Tibial nerve (tissue), 4 donors: ENCODE measurements around the gene PSTPIP2. TPM values are rescaled to one million over a fixed set of nuclear protein-coding genes. Genes with fewer than 3 reads are reported as not detected.

Experiments used
- DNase-seq, 2 donors: peaks; one replicate each; pipeline ENCODE4 v3.0.0-alpha.2; 2019; ENCODE audit warnings: low spot score in 2 of 2
- H3K27ac ChIP-seq, 4 donors: fragments of 200-600 bp; sonication (generic) in 3 of 4; one replicate each; pipeline ENCODE4 v1.5.1; 2017 to 2019; ENCODE audit warnings: mild to moderate bottlenecking in 1 of 4
- H3K27me3 ChIP-seq, 2 donors: fragments of 200-600 bp; sonication (generic) in 1 of 2; one replicate each; pipeline versions ENCODE4 v1.5.1 to v1.6.0; 2017 to 2019
- H3K36me3 ChIP-seq, 3 donors: fragments of 200-600 bp; sonication (generic); one replicate each; pipeline ENCODE4 v1.5.1; 2018 to 2019
- H3K4me1 ChIP-seq, 4 donors: fragments of 200-600 bp; sonication (generic) in 3 of 4; one replicate each; pipeline ENCODE4 v1.5.1; 2017 to 2019
- H3K4me3 ChIP-seq, 4 donors: fragments of 200-600 bp; sonication (generic) in 3 of 4; one replicate each; pipeline ENCODE4 v1.5.1; 2017 to 2019; ENCODE audit warnings: mild to moderate bottlenecking in 1 of 4, moderate library complexity in 1 of 4
- H3K9me3 ChIP-seq, 4 donors: fragments of 200-600 bp; sonication (generic) in 3 of 4; one replicate each; pipeline ENCODE4 v1.5.1; 2017 to 2019
- EP300 ChIP-seq, 2 donors: sonication (generic); formaldehyde crosslinking; IDR thresholded peaks; one replicate each; pipeline ENCODE4 v1.6.1; 2017; ENCODE audit warnings: antibody characterized with exemption in 2 of 2, mild to moderate bottlenecking in 1 of 2
- POLR2A ChIP-seq, 2 donors: fragments of 450-650 bp; IDR thresholded peaks; one replicate each; pipeline ENCODE4 v1.6.1; 2017; ENCODE audit warnings: antibody characterized with exemption in 2 of 2, mild to moderate bottlenecking in 2 of 2, moderate library complexity in 2 of 2
- WGBS, 2 donors: methylation state at CpG; one replicate each; pipeline ENCODE4 v1.1.5; 2018; 5-methylcytosine and 5-hydroxymethylcytosine counted together
- total RNA-seq, 4 donors: library from RNA; depleted of rRNA; stranded (reverse); fragments of >200 nt; gene quantifications; one replicate each; pipeline ENCODE4 v1.1.0, GENCODE V29; 2016
- TF ChIP-seq, protein P1 (sequence below), 5 experiments: fragments of 200-600 bp in 3 of 5; fragments of 450-650 bp in 2 of 5; sonication (generic) in 3 of 5; IDR thresholded peaks; one replicate each; pipeline ENCODE4 v1.5.1; 2016 to 2019; ENCODE audit warnings: antibody characterized with exemption in 5 of 5, mild to moderate bottlenecking in 3 of 5, moderate library complexity in 2 of 5

Gene PSTPIP2
- total RNA-seq, 4 donors from 2014 or later = 5.4 to 9.9 (median 7.1) TPM

DNA sequence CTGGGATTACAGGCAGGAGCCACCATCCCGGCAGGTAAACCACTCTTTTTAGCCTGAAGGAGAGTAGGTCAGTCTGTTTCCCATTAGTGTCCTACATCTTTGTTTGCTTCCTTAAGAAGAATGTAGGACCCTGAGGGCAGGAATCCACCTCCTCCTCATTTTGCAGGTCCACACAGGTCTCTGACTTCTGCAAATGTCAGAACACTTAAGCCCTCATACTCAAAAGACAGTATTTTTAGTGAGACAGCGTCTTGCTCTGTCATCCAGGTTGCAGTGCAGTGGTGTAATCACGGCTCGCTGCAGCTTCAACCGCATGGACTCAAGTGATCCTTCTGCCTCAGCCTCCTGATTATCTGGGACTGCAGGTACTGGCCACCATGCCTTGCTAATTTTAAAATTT, 9.3 kb downstream of the PSTPIP2 start:
- Histone ChIP-seq H3K9me3 (peaks cover 0 to 4% (median 0%) of the 10 kb centered on the region in 4 donors), H3K36me3 (no peaks in the 10 kb centered on the region), H3K4me1 (no peaks in the 10 kb centered on the region), H3K27ac (no peak overlapping the region), H3K27me3 (no peaks in the 10 kb centered on the region), H3K4me3 (no peak overlapping the region)
- WGBS, 2 donors = 87 to 91% methylated on average over 5 of the region's 5 CpGs
- DNase-seq = no peak
- TF ChIP-seq EP300 (IDR thresholded peaks at IDR 0.05) (no peak), POLR2A (IDR thresholded peaks at IDR 0.05) (no peak)
- TF ChIP-seq, protein P1, sequence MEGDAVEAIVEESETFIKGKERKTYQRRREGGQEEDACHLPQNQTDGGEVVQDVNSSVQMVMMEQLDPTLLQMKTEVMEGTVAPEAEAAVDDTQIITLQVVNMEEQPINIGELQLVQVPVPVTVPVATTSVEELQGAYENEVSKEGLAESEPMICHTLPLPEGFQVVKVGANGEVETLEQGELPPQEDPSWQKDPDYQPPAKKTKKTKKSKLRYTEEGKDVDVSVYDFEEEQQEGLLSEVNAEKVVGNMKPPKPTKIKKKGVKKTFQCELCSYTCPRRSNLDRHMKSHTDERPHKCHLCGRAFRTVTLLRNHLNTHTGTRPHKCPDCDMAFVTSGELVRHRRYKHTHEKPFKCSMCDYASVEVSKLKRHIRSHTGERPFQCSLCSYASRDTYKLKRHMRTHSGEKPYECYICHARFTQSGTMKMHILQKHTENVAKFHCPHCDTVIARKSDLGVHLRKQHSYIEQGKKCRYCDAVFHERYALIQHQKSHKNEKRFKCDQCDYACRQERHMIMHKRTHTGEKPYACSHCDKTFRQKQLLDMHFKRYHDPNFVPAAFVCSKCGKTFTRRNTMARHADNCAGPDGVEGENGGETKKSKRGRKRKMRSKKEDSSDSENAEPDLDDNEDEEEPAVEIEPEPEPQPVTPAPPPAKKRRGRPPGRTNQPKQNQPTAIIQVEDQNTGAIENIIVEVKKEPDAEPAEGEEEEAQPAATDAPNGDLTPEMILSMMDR (IDR thresholded peaks at IDR 0.05) = no peak

DNA sequence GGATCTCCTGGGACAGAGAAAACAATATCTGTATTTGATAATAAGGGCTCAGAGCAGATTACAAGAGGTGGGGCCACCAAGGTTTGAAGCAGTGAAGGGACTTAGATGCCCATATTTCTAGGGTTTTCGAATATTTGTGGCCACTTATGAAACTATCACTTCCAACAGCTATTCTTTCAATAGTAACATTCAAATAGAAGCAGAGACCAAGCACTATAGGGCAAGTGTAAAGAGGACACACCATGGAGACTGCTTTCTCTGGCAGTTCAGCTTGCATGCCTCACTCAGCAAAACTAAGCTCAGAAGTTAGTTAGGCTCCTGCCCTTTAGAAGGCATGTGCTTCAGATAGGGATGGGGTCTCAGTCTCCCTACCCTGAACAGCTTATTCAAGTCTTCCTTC, 10.3 kb downstream of the PSTPIP2 start:
- WGBS, 2 donors = 83 to 95% methylated on average over 1 of the region's 1 CpG
- Histone ChIP-seq H3K27ac (no peak overlapping the region), H3K36me3 (no peaks in the 10 kb centered on the region), H3K27me3 (no peaks in the 10 kb centered on the region), H3K4me3 (no peak overlapping the region), H3K9me3 (no peaks in the 10 kb centered on the region), H3K4me1 (no peaks in the 10 kb centered on the region)
- TF ChIP-seq POLR2A (IDR thresholded peaks at IDR 0.05) = no peak
- no peak for TF ChIP-seq EP300 (IDR thresholded peaks at IDR 0.05)
- TF ChIP-seq, protein P1 (IDR thresholded peaks at IDR 0.05) = no peak
- no peak for DNase-seq

DNA sequence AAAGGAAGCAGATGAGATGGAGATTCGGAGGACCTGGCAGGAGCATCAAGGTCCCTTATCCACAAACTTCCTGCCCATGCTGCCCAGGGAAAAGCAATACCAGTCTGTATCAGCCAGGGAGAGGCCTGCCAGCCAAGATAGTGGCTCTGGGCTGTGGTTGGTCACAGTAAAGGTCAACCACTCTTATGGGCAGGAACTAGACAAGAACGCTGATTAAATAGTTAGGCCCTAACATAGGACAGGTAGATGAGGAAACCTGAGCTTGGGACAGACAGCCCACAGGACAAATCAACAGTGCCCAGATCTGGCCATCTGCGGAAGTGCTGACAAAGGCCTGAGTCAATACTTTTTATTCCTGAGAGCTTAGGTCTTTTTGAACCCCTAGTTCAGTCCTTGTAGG, 10.7 kb downstream of the PSTPIP2 start:
- TF ChIP-seq POLR2A (IDR thresholded peaks at IDR 0.05) = no peak
- TF ChIP-seq, protein P1 (IDR thresholded peaks at IDR 0.05) = no peak
- no peak for TF ChIP-seq EP300 (IDR thresholded peaks at IDR 0.05)
- no peak overlapping the region for H3K4me3 ChIP-seq
- no peaks in the 10 kb centered on the region for H3K4me1 ChIP-seq
- no peaks in the 10 kb centered on the region for H3K27me3 ChIP-seq
- no peak for DNase-seq
- 85 to 92% methylated on average over 3 of the region's 3 CpGs for WGBS, 2 donors
- no peak overlapping the region for H3K27ac ChIP-seq
- H3K36me3 ChIP-seq = no peaks in the 10 kb centered on the region
- no peaks in the 10 kb centered on the region for H3K9me3 ChIP-seq

DNA sequence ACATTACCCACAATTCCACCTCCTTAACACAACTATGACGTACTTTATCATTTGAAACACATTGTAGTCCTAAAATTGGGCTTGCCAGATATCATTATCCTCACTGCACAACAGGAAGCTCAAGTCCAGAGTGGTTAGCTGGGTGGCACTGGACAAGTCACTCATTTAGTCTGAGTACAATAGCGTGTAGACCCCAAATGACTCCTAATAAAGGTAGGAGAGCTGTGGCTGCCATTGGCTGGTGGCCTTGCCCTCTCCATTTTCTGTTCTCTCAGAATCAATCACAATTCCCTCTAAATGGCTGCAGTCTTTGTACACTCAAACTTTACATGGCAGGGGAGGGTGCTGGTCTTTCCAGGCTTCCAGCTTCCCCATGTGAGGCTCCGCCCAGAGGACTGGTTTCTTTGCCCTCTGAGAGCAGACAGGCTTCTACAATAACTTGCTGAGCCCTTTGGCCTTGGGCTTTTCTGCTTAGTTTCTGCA, 11.7 kb downstream of the PSTPIP2 start:
- no peaks in the 10 kb centered on the region for H3K9me3 ChIP-seq
- H3K27me3 ChIP-seq = no peaks in the 10 kb centered on the region
- 85 to 88% methylated on average over 3 of the region's 3 CpGs for WGBS, 2 donors
- DNase-seq = no peak
- no peak overlapping the region for H3K4me3 ChIP-seq
- no peak overlapping the region for H3K27ac ChIP-seq
- no peaks in the 10 kb centered on the region for H3K36me3 ChIP-seq
- H3K4me1 ChIP-seq = no peaks in the 10 kb centered on the region
- no peak for TF ChIP-seq POLR2A (IDR thresholded peaks at IDR 0.05)
- TF ChIP-seq, protein P1 (IDR thresholded peaks at IDR 0.05) = no peak
- no peak for TF ChIP-seq EP300 (IDR thresholded peaks at IDR 0.05)

DNA sequence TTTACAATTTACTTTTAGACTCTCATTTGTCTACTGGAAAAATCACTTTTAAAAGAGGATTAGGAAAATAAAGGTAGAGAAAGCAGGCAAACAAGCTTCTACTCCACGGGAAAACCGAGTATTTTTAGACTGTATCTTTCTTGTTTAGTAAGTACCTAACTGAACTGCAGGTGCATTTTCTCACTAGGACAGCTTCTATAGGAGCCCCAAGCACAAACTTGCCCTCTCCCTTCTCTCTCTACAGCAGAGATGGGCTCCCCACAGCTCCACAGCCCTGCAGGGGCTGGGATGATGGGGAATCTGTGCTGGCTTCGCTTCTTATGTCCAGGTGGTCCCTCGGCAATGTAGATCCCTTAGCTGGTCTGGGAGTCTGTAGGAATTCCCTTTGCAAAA, 16.2 kb downstream of the PSTPIP2 start:
- Histone ChIP-seq H3K4me3 (no peak overlapping the region), H3K9me3 (no peaks in the 10 kb centered on the region), H3K36me3 (no peaks in the 10 kb centered on the region), H3K27me3 (no peaks in the 10 kb centered on the region), H3K4me1 (peaks cover 0 to 8% (median 3%) of the 10 kb centered on the region in 4 donors), H3K27ac (no peak overlapping the region)
- 71 to 85% methylated on average over 4 of the region's 4 CpGs for WGBS, 2 donors
- TF ChIP-seq POLR2A (IDR thresholded peaks at IDR 0.05) (no peak), EP300 (IDR thresholded peaks at IDR 0.05) (no peak)
- TF ChIP-seq, protein P1 (IDR thresholded peaks at IDR 0.05) = no peak
- no peak for DNase-seq
